Natural killer cell treated with Interleukin-12 subunit alpha and Interleukin-12 subunit beta and Interleukin-15 and Interleukin-18, amount 100 ng/mL, for 72 hours (primary cell): Measurements from ENCODE around the gene PIGA. TPM values are rescaled to one million over a fixed set of nuclear protein-coding genes. Genes with fewer than 3 reads are reported as not detected.
"Not testable (repeated sequence)": the region's sequence is repeated elsewhere in the genome, so short reads cannot be mapped to it uniquely, and the experiment has no call there.

Experiments used
- ATAC-seq, 2 donors: fragments of 150-1000 bp; cut with Tn5 transposase in 1 of 2; sonication (Bioruptor Pico), chemical (Tn5 transposase) in 1 of 2; 2 replicates each; pipeline ENCODE4 v1.10.0; 2021
- DNase-seq: peaks from one replicate; pipeline ENCODE4 v3.0.0; 2022; ENCODE audit warnings: low spot score
- H3K27ac Mint-ChIP-seq, 2 donors: 1 replicate in 1 of 2; 2 replicates in 1 of 2; pipeline ENCODE4 v1.8.0; 2022; ENCODE audit warnings: mixed read lengths in 2 of 2, mild to moderate bottlenecking in 1 of 2, moderate library complexity in 1 of 2
- H3K27me3 Mint-ChIP-seq, 2 donors: 1 replicate in 1 of 2; 2 replicates in 1 of 2; pipeline ENCODE4 v1.8.0; 2022; ENCODE audit warnings: mixed read lengths in 2 of 2
- H3K36me3 Mint-ChIP-seq: one replicate; pipeline ENCODE4 v1.8.0; 2022; ENCODE audit warnings: mixed read lengths
- H3K4me1 Mint-ChIP-seq, 2 donors: 1 replicate in 1 of 2; 2 replicates in 1 of 2; pipeline ENCODE4 v1.8.0; 2022; ENCODE audit warnings: low read depth in 2 of 2, mixed read lengths in 2 of 2, mild to moderate bottlenecking in 1 of 2
- H3K4me3 Mint-ChIP-seq: one replicate; pipeline ENCODE4 v1.8.0; 2022; ENCODE audit warnings: mixed read lengths
- H3K9me3 Mint-ChIP-seq: 2 replicates; pipeline ENCODE4 v1.8.0; 2022; ENCODE audit warnings: mixed read lengths
- total RNA-seq, 2 donors: library from RNA; stranded (reverse); gene quantifications; one replicate each; pipeline ENCODE4 v1.2.3, GENCODE V29; 2022

PIGA gene
- total RNA-seq, 2 donors from 2014 or later: 26.7 to 26.8 TPM

GRCh38 chrX:15305899-15306298 is 29.4 kb downstream of the PIGA start:
- not testable (repeated sequence) for H3K27ac Mint-ChIP-seq, DNase-seq, ATAC-seq, H3K4me1 Mint-ChIP-seq, H3K9me3 Mint-ChIP-seq, H3K4me3 Mint-ChIP-seq, H3K36me3 Mint-ChIP-seq
- H3K27me3 Mint-ChIP-seq: peaks cover 0 to 17% of the 10 kb centered on the region in 2 donors

- Mint-ChIP-seq H3K9me3 (no peaks in the 10 kb centered on the region), H3K27me3 (peaks cover 0 to 12% of the 10 kb centered on the region in 2 donors), H3K4me1 (no peaks in the 10 kb centered on the region), H3K4me3 (no peak overlapping the region), H3K36me3 (no peaks in the 10 kb centered on the region), H3K27ac (peak overlapping the region in 1 of 2 donors; percentile 44)
- DNase-seq (no peak), ATAC-seq (peak; percentile 79 to 82)
These were observed 33.4 kb downstream of the PIGA start for GRCh38 chrX:15301924-15302323.

GRCh38 chrX:15299941-15300851 is 35.1 kb downstream of the PIGA start:
- ATAC-seq: no peak
- DNase-seq: no peak
- H3K4me1 Mint-ChIP-seq: no peaks in the 10 kb centered on the region
- H3K27me3 Mint-ChIP-seq: peaks cover 0 to 6% of the 10 kb centered on the region in 2 donors
- H3K4me3 Mint-ChIP-seq: no peak overlapping the region
- H3K9me3 Mint-ChIP-seq: no peaks in the 10 kb centered on the region
- no peaks in the 10 kb centered on the region for H3K36me3 Mint-ChIP-seq
- no peak overlapping the region for H3K27ac Mint-ChIP-seq

- no peak overlapping the region for H3K27ac Mint-ChIP-seq
- DNase-seq (no peak), ATAC-seq (no peak)
- H3K9me3 Mint-ChIP-seq: no peaks in the 10 kb centered on the region
- no peak overlapping the region for H3K4me3 Mint-ChIP-seq
- H3K4me1 Mint-ChIP-seq: no peaks in the 10 kb centered on the region
- peaks cover 0 to 6% of the 10 kb centered on the region in 2 donors for H3K27me3 Mint-ChIP-seq
- no peaks in the 10 kb centered on the region for H3K36me3 Mint-ChIP-seq
These were observed 36.5 kb downstream of the PIGA start for GRCh38 chrX:15298780-15299179.

- H3K4me3 Mint-ChIP-seq: no peak overlapping the region
- ATAC-seq (no peak), DNase-seq (no peak)
- no peak overlapping the region for H3K27ac Mint-ChIP-seq
- H3K27me3 Mint-ChIP-seq: peaks cover 0 to 6% of the 10 kb centered on the region in 2 donors
- no peaks in the 10 kb centered on the region for H3K4me1 Mint-ChIP-seq
- no peaks in the 10 kb centered on the region for H3K36me3 Mint-ChIP-seq
- H3K9me3 Mint-ChIP-seq: no peaks in the 10 kb centered on the region
These were observed 37.1 kb downstream of the PIGA start for GRCh38 chrX:15298201-15298600.

GRCh38 chrX:15293451-15293850 is 41.9 kb downstream of the PIGA start:
- Mint-ChIP-seq H3K27ac (no peak overlapping the region), H3K27me3 (peaks cover 0 to 4% of the 10 kb centered on the region in 2 donors), H3K9me3 (no peaks in the 10 kb centered on the region), H3K36me3 (no peaks in the 10 kb centered on the region), H3K4me3 (no peak overlapping the region), H3K4me1 (no peaks in the 10 kb centered on the region)
- DNase-seq (no peak), ATAC-seq (no peak)

- Mint-ChIP-seq H3K4me3 (no peak overlapping the region), H3K27me3 (peaks cover 0 to 4% of the 10 kb centered on the region in 2 donors), H3K9me3 (no peaks in the 10 kb centered on the region), H3K27ac (no peak overlapping the region), H3K36me3 (no peaks in the 10 kb centered on the region), H3K4me1 (no peaks in the 10 kb centered on the region)
- ATAC-seq (no peak), DNase-seq (no peak)
These were observed 42.5 kb downstream of the PIGA start for GRCh38 chrX:15292861-15293260.

- Mint-ChIP-seq H3K4me3 (no peak overlapping the region), H3K36me3 (no peaks in the 10 kb centered on the region), H3K4me1 (no peaks in the 10 kb centered on the region), H3K9me3 (peaks cover 3% of the 10 kb centered on the region), H3K27me3 (peaks cover 6 to 14% of the 10 kb centered on the region in 2 donors), H3K27ac (no peak overlapping the region)
- ATAC-seq (no peak), DNase-seq (no peak)
These were observed 57.7 kb downstream of the PIGA start for GRCh38 chrX:15277604-15278003.

GRCh38 chrX:15274946-15275345 is 60.4 kb downstream of the PIGA start:
- no peaks in the 10 kb centered on the region for H3K4me1 Mint-ChIP-seq
- no peak overlapping the region for H3K27ac Mint-ChIP-seq
- peaks cover 0 to 4% of the 10 kb centered on the region in 2 donors for H3K27me3 Mint-ChIP-seq
- ATAC-seq (no peak), DNase-seq (no peak)
- H3K36me3 Mint-ChIP-seq: no peaks in the 10 kb centered on the region
- no peak overlapping the region for H3K4me3 Mint-ChIP-seq
- H3K9me3 Mint-ChIP-seq: no peaks in the 10 kb centered on the region

GRCh38 chrX:15273275-15273674 is 62.0 kb downstream of the PIGA start:
- not testable (repeated sequence) for H3K27ac Mint-ChIP-seq, H3K9me3 Mint-ChIP-seq, H3K4me3 Mint-ChIP-seq, ATAC-seq, DNase-seq, H3K27me3 Mint-ChIP-seq, H3K36me3 Mint-ChIP-seq, H3K4me1 Mint-ChIP-seq

- no peak overlapping the region for H3K27ac Mint-ChIP-seq
- H3K27me3 Mint-ChIP-seq: peaks cover 0 to 2% of the 10 kb centered on the region in 2 donors
- no peaks in the 10 kb centered on the region for H3K36me3 Mint-ChIP-seq
- ATAC-seq: no peak
- H3K4me1 Mint-ChIP-seq: peaks cover 0 to 3% of the 10 kb centered on the region in 2 donors
- H3K9me3 Mint-ChIP-seq: no peaks in the 10 kb centered on the region
- no peak for DNase-seq
- no peak overlapping the region for H3K4me3 Mint-ChIP-seq
These were observed 63.6 kb downstream of the PIGA start for GRCh38 chrX:15271757-15272156.

GRCh38 chrX:15269618-15270521 is 65.5 kb downstream of the PIGA start, which contains the start of gene ASB9:
ASB9 (minus strand) TSS chrX:15270083; CDS start chrX:15269874, 209 bp downstream.
- peaks cover 0 to 8% of the 10 kb centered on the region in 2 donors for H3K27me3 Mint-ChIP-seq
- H3K4me3 Mint-ChIP-seq: no peak within 1 kb of the TSS
- peaks cover 0 to 3% of the 10 kb centered on the region in 2 donors for H3K4me1 Mint-ChIP-seq
- H3K27ac Mint-ChIP-seq: no peak within 1 kb of the TSS
- peak in 1 of 2 donors; percentile 32 for ATAC-seq
- DNase-seq: no peak
- no peaks in the 10 kb centered on the region for H3K36me3 Mint-ChIP-seq
- H3K9me3 Mint-ChIP-seq: no peaks in the 10 kb centered on the region
